PC-3 (cell line): Measurements from ENCODE around the gene MBTPS2.

ENCODE experiments used
- EZH2 ChIP-seq: fragments of 300-600 bp; sonication (generic); IDR thresholded peaks from one replicate; pipeline ENCODE4 v1.6.1; 2017; ENCODE audit warnings: antibody characterized with exemption, mild to moderate bottlenecking, low read length; ENCODE audit not compliant: unreplicated experiment
- EZH2phosphoT487 ChIP-seq: fragments of 300-600 bp; sonication (generic); IDR thresholded peaks from 2 replicates; pipeline ENCODE4 v1.6.1; 2018; ENCODE audit warnings: mild to moderate bottlenecking, antibody characterized with exemption, low read length, borderline replicate concordance
- TF ChIP-seq, protein P1 (sequence below): fragments of 300-600 bp; sonication (generic); conservative IDR thresholded peaks from 2 replicates; pipeline ENCODE4 v1.5.1; 2017; ENCODE audit warnings: antibody characterized with exemption, low read depth, mild to moderate bottlenecking, low read length

- no peak for TF ChIP-seq EZH2phosphoT487
- TF ChIP-seq, protein P1, sequence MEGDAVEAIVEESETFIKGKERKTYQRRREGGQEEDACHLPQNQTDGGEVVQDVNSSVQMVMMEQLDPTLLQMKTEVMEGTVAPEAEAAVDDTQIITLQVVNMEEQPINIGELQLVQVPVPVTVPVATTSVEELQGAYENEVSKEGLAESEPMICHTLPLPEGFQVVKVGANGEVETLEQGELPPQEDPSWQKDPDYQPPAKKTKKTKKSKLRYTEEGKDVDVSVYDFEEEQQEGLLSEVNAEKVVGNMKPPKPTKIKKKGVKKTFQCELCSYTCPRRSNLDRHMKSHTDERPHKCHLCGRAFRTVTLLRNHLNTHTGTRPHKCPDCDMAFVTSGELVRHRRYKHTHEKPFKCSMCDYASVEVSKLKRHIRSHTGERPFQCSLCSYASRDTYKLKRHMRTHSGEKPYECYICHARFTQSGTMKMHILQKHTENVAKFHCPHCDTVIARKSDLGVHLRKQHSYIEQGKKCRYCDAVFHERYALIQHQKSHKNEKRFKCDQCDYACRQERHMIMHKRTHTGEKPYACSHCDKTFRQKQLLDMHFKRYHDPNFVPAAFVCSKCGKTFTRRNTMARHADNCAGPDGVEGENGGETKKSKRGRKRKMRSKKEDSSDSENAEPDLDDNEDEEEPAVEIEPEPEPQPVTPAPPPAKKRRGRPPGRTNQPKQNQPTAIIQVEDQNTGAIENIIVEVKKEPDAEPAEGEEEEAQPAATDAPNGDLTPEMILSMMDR, result no peak
- TF ChIP-seq EZH2, result no peak
Observed at GRCh38 chrX:21912989-21913388, 73.6 kb downstream of the MBTPS2 start.
